ENCODE data around the gene ERVFRD-1.

DNA sequence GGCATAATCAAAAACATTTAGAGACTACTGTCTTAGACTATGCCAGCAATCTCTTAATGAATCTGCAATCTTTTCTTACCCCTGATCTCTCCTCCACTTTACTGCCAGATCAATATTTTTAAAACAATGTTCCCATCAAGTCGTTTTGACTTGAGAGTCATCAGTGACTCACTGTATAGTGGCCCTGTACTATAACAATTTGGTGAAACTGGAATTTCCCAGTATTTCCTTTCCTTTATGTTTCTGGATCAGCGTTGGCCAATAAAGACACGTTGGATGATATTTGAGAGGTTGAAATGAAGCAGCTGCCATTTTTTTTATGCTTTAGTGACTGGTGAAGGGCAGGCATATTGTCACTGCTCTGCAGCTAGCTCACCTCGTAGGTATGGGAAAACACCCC is 28.0 kb downstream of the ERVFRD-1 start:
- no peak for TF ChIP-seq POLR2AphosphoS5 (IDR thresholded peaks at IDR 0.05; ENCODE audit: low read depth)
- TF ChIP-seq, protein P1, sequence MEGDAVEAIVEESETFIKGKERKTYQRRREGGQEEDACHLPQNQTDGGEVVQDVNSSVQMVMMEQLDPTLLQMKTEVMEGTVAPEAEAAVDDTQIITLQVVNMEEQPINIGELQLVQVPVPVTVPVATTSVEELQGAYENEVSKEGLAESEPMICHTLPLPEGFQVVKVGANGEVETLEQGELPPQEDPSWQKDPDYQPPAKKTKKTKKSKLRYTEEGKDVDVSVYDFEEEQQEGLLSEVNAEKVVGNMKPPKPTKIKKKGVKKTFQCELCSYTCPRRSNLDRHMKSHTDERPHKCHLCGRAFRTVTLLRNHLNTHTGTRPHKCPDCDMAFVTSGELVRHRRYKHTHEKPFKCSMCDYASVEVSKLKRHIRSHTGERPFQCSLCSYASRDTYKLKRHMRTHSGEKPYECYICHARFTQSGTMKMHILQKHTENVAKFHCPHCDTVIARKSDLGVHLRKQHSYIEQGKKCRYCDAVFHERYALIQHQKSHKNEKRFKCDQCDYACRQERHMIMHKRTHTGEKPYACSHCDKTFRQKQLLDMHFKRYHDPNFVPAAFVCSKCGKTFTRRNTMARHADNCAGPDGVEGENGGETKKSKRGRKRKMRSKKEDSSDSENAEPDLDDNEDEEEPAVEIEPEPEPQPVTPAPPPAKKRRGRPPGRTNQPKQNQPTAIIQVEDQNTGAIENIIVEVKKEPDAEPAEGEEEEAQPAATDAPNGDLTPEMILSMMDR (conservative IDR thresholded peaks at IDR 0.05; ENCODE audit: low read depth in 2 of 2): no peak
- TF ChIP-seq, protein P2, sequence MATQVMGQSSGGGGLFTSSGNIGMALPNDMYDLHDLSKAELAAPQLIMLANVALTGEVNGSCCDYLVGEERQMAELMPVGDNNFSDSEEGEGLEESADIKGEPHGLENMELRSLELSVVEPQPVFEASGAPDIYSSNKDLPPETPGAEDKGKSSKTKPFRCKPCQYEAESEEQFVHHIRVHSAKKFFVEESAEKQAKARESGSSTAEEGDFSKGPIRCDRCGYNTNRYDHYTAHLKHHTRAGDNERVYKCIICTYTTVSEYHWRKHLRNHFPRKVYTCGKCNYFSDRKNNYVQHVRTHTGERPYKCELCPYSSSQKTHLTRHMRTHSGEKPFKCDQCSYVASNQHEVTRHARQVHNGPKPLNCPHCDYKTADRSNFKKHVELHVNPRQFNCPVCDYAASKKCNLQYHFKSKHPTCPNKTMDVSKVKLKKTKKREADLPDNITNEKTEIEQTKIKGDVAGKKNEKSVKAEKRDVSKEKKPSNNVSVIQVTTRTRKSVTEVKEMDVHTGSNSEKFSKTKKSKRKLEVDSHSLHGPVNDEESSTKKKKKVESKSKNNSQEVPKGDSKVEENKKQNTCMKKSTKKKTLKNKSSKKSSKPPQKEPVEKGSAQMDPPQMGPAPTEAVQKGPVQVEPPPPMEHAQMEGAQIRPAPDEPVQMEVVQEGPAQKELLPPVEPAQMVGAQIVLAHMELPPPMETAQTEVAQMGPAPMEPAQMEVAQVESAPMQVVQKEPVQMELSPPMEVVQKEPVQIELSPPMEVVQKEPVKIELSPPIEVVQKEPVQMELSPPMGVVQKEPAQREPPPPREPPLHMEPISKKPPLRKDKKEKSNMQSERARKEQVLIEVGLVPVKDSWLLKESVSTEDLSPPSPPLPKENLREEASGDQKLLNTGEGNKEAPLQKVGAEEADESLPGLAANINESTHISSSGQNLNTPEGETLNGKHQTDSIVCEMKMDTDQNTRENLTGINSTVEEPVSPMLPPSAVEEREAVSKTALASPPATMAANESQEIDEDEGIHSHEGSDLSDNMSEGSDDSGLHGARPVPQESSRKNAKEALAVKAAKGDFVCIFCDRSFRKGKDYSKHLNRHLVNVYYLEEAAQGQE (IDR thresholded peaks at IDR 0.05; ENCODE audit: unreplicated experiment): no peak
- TF ChIP-seq STAT1 (IDR thresholded peaks at IDR 0.05; ENCODE audit: unreplicated experiment): no peak
- no peak for TF ChIP-seq ZNF114 (CRISPR knock-in tag; IDR thresholded peaks at IDR 0.05)
- TF ChIP-seq EZH2phosphoT487 (IDR thresholded peaks at IDR 0.05; ENCODE audit: unreplicated experiment): no peak
